Mesenchymal stem cell (in vitro differentiated cells and primary cell): ENCODE data around the gene DPP6.

ENCODE experiments used
- DNase-seq: peaks from one replicate; pipeline ENCODE4 v3.0.0-alpha.2; 2013
- H2AFZ ChIP-seq: one replicate; pipeline ENCODE4 v1.6.1; 2013; ENCODE audit warnings: low read depth, mild to moderate bottlenecking, control low read depth, inconsistent platforms, low read length, moderate library complexity
- H2AK5ac ChIP-seq: 2 replicates; pipeline ENCODE4 v1.6.1; 2013; ENCODE audit warnings: low read length, moderate library complexity, mild to moderate bottlenecking, inconsistent platforms; ENCODE audit not compliant: severe bottlenecking
- H2BK120ac ChIP-seq: one replicate; pipeline ENCODE4 v1.6.1; 2013; ENCODE audit warnings: low read depth, mild to moderate bottlenecking, inconsistent platforms, low read length, moderate library complexity
- H2BK12ac ChIP-seq, 2 experiments: one replicate each; pipeline ENCODE4 v1.6.1; 2013; ENCODE audit warnings: inconsistent platforms in 2 of 2, low read length in 2 of 2, mild to moderate bottlenecking in 2 of 2, moderate library complexity in 2 of 2, control low read depth in 1 of 2
- H2BK15ac ChIP-seq: one replicate; pipeline ENCODE4 v1.6.1; 2013; ENCODE audit warnings: mild to moderate bottlenecking, low read depth, inconsistent platforms; ENCODE audit not compliant: poor library complexity, severe bottlenecking
- H2BK5ac ChIP-seq: 2 replicates; pipeline ENCODE4 v1.6.1; 2013; ENCODE audit warnings: low read depth, mild to moderate bottlenecking, low read length, control low read depth, inconsistent platforms; ENCODE audit not compliant: poor library complexity, severe bottlenecking
- H3K14ac ChIP-seq, 2 experiments: one replicate each; pipeline ENCODE4 v1.6.1; 2013; ENCODE audit warnings: inconsistent platforms in 2 of 2, low read length in 2 of 2, control low read depth in 1 of 2, mild to moderate bottlenecking in 1 of 2, moderate library complexity in 1 of 2
- H3K18ac ChIP-seq, 2 experiments: one replicate each; pipeline ENCODE4 v1.6.1; 2013; ENCODE audit warnings: inconsistent platforms in 2 of 2, low read length in 2 of 2, control low read depth in 1 of 2, low read depth in 1 of 2, mild to moderate bottlenecking in 1 of 2
- H3K23ac ChIP-seq, 2 experiments: one replicate each; pipeline ENCODE4 v1.6.1; 2013; ENCODE audit warnings: inconsistent platforms in 2 of 2, low read length in 2 of 2, mild to moderate bottlenecking in 2 of 2, moderate library complexity in 2 of 2, control low read depth in 1 of 2
- H3K27ac ChIP-seq: 2 replicates; pipeline ENCODE4 v1.5.1; 2013; ENCODE audit warnings: mild to moderate bottlenecking, moderate library complexity, low read length, control low read depth, inconsistent platforms; ENCODE audit not compliant: poor library complexity, severe bottlenecking
- H3K27me3 ChIP-seq, 2 experiments: 2 replicates each; pipeline versions ENCODE4 v1.6.1 to v1.7.0; 2013; ENCODE audit warnings: low read length in 2 of 2, mild to moderate bottlenecking in 2 of 2, moderate library complexity in 2 of 2, control low read depth in 1 of 2, inconsistent platforms in 1 of 2; ENCODE audit not compliant: control insufficient read depth in 1 of 2, insufficient read depth in 1 of 2
- H3K36me3 ChIP-seq, 2 experiments: 2 replicates each; pipeline versions ENCODE4 v1.6.1 to v1.7.0; 2013; ENCODE audit warnings: low read length in 2 of 2, control low read depth in 1 of 2, inconsistent platforms in 1 of 2, low read depth in 1 of 2, mild to moderate bottlenecking in 1 of 2; ENCODE audit not compliant: insufficient read depth in 2 of 2, control insufficient read depth in 1 of 2
- H3K4ac ChIP-seq, 2 experiments: one replicate each; pipeline ENCODE4 v1.6.1; 2013; ENCODE audit warnings: inconsistent platforms in 2 of 2, low read length in 2 of 2, mild to moderate bottlenecking in 2 of 2, moderate library complexity in 2 of 2, control low read depth in 1 of 2, low read depth in 1 of 2
- H3K4me1 ChIP-seq: 2 replicates; pipeline ENCODE4 v1.6.1; 2013; ENCODE audit warnings: low read depth, low read length, control low read depth; ENCODE audit not compliant: control insufficient read depth, insufficient read depth
- H3K4me2 ChIP-seq: 2 replicates; pipeline ENCODE4 v1.6.1; 2013; ENCODE audit warnings: low read length, mild to moderate bottlenecking, inconsistent platforms; ENCODE audit not compliant: poor library complexity, severe bottlenecking
- H3K4me3 ChIP-seq, 2 experiments: 2 replicates each; pipeline versions ENCODE4 v1.5.1 to v1.7.0; 2013; ENCODE audit warnings: low read length in 2 of 2, mild to moderate bottlenecking in 2 of 2, control low read depth in 1 of 2, low read depth in 1 of 2; ENCODE audit not compliant: insufficient read depth in 1 of 2
- H3K79me1 ChIP-seq: replicated peaks from 2 replicates; pipeline ENCODE4 v1.6.1; 2013; ENCODE audit warnings: mild to moderate bottlenecking, control low read depth, low read length, inconsistent platforms; ENCODE audit not compliant: poor library complexity, severe bottlenecking
- H3K9ac ChIP-seq: 2 replicates; pipeline ENCODE4 v1.7.0; 2013; ENCODE audit warnings: mild to moderate bottlenecking, low read length, moderate library complexity
- H3K9me3 ChIP-seq: 2 replicates; pipeline ENCODE4 v1.7.0; 2013; ENCODE audit warnings: mild to moderate bottlenecking, low read length; ENCODE audit not compliant: control insufficient read depth
- H4K8ac ChIP-seq: one replicate; pipeline ENCODE4 v1.6.1; 2013; ENCODE audit warnings: inconsistent platforms, mild to moderate bottlenecking, low read length, moderate library complexity
- H4K91ac ChIP-seq: one replicate; pipeline ENCODE4 v1.6.1; 2013; ENCODE audit warnings: mild to moderate bottlenecking, low read length, inconsistent platforms
- WGBS: methylation state at CpG from one replicate; pipeline ENCODE4 v1.1.7; 2013; ENCODE audit warnings: mixed read lengths; 5-methylcytosine and 5-hydroxymethylcytosine counted together

Gene DPP6

DNA sequence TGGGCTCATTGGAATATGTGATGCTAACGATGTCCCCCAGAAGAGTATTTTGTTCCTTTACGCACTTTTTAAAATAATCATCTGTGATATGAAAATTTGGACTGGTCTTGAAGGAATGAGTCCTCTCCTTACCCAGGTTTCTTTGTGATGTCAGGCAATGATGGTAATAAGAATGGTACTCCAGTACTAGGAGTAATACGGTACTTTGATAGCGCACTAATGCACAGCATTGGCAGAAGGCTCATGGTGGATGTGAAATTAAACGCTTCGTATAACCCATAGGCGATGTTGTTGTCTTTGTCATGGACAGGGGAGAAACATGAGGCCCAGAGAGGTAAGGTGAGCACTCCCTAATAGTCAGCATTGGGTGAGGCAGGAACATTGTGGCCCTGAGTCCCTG lies 125.4 kb downstream of the DPP6 start:
- no peak overlapping the region for H2AK5ac ChIP-seq
- H3K4me3 ChIP-seq = no peak overlapping the region
- no peak overlapping the region for H3K4ac ChIP-seq
- H3K4me1 ChIP-seq = no peaks in the 10 kb centered on the region
- WGBS = 94% methylated on average over 7 of the region's 7 CpGs
- no peak for DNase-seq
- H3K27ac ChIP-seq = no peak overlapping the region
- no peak overlapping the region for H4K91ac ChIP-seq
- no peak overlapping the region for H3K23ac ChIP-seq
- no peak overlapping the region for H4K8ac ChIP-seq
- H3K9ac ChIP-seq = no peak overlapping the region
- H3K14ac ChIP-seq = no peak overlapping the region
- H3K27me3 ChIP-seq = no peaks in the 10 kb centered on the region
- no peak overlapping the region for H2BK5ac ChIP-seq
- H3K36me3 ChIP-seq = no peaks in the 10 kb centered on the region
- H3K9me3 ChIP-seq = peaks cover 7% of the 10 kb centered on the region
- no peak overlapping the region for H2AFZ ChIP-seq
- no peak overlapping the region for H3K18ac ChIP-seq
- H3K4me2 ChIP-seq = no peak overlapping the region
- H2BK120ac ChIP-seq = no peak overlapping the region
- H2BK12ac ChIP-seq = no peak overlapping the region
- no peaks in the 10 kb centered on the region for H3K79me1 ChIP-seq
- H2BK15ac ChIP-seq = no peak overlapping the region

DNA sequence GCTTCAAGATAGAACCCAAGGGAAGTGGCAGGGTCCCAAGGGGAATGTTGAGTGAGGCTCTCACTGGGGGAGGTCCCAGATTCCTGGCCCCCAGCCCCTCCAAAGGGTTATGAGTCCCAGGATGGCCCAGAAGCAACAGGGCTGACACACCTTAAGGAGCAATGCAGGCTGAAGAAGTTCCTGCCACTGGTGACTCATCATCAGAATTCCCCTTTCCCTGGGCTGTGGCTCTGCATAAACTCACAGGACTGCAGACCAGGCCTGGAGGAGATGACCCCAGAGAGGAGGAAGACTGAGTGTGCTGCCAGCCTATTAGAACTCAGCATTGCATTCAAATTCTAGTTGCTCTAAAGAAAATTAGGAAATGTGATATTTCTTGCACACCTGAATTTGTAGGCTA lies 126.7 kb downstream of the DPP6 start:
- Histone ChIP-seq H3K36me3 (no peaks in the 10 kb centered on the region), H3K27me3 (no peaks in the 10 kb centered on the region), H3K14ac (no peak overlapping the region), H3K18ac (no peak overlapping the region), H3K9me3 (peaks cover 7% of the 10 kb centered on the region), H3K27ac (no peak overlapping the region), H3K23ac (no peak overlapping the region), H2BK12ac (no peak overlapping the region), H4K8ac (no peak overlapping the region), H3K4me3 (no peak overlapping the region), H3K79me1 (no peaks in the 10 kb centered on the region), H3K4me2 (no peak overlapping the region), H2BK120ac (no peak overlapping the region), H3K9ac (no peak overlapping the region), H3K4me1 (no peaks in the 10 kb centered on the region), H2BK5ac (no peak overlapping the region), H4K91ac (no peak overlapping the region), H2AK5ac (no peak overlapping the region), H2AFZ (no peak overlapping the region), H3K4ac (no peak overlapping the region), H2BK15ac (no peak overlapping the region)
- DNase-seq = no peak

DNA sequence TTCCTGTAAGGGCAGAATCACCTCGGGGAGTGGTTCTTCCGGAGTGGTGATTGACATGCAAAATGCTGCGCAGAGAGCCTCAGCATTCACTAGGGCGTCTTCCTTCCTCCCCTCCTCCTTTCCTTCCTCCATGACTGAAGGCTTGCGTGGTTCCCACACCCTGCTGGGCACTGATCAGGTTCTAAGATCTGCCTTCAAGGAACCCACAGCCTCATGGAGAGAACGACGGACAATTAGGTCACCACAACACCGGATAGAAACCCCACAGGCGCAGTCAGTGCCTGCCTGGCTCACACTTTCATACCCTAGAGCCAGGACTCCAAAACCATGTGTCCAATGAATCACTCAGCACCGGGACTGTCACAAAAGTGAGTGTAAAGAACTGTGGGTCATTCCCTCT lies 131.3 kb downstream of the DPP6 start:
- Histone ChIP-seq H3K23ac (no peak overlapping the region), H2BK12ac (no peak overlapping the region), H3K27me3 (no peaks in the 10 kb centered on the region), H4K8ac (no peak overlapping the region), H3K36me3 (no peaks in the 10 kb centered on the region), H2BK15ac (no peak overlapping the region), H3K4ac (no peak overlapping the region), H3K4me2 (no peak overlapping the region), H2AK5ac (no peak overlapping the region), H4K91ac (no peak overlapping the region), H2BK120ac (no peak overlapping the region), H3K18ac (no peak overlapping the region), H3K9me3 (no peaks in the 10 kb centered on the region), H2BK5ac (no peak overlapping the region), H3K9ac (no peak overlapping the region), H3K4me3 (no peak overlapping the region), H2AFZ (no peak overlapping the region), H3K27ac (no peak overlapping the region), H3K14ac (no peak overlapping the region), H3K79me1 (no peaks in the 10 kb centered on the region), H3K4me1 (no peaks in the 10 kb centered on the region)
- 28% methylated on average over 10 of the region's 10 CpGs for WGBS
- DNase-seq = no peak

DNA sequence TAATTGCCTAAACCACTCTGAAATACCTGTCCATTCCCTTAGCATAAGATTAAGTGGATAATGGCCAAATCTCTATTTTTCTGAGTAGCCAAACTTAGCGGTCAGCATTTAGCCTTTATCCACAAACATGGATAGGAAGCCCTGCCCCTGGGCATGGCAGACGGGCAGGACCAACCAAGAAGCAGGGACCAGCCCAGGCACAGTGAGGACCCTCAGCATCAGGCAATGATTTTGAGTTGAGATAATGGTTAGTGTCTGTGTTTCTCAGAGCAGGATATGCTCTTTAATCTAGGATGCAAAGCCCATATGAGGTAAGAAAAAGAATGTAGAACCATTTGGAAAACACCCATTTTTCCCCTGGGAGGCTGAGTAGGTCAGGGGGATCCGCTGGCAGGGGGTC lies 131.7 kb downstream of the DPP6 start:
- Histone ChIP-seq H2BK15ac (no peak overlapping the region), H2AK5ac (no peak overlapping the region), H3K4me3 (no peak overlapping the region), H3K27me3 (no peaks in the 10 kb centered on the region), H2BK120ac (no peak overlapping the region), H3K18ac (no peak overlapping the region), H2BK5ac (no peak overlapping the region), H3K36me3 (no peaks in the 10 kb centered on the region), H3K9ac (no peak overlapping the region), H3K4ac (no peak overlapping the region), H3K79me1 (no peaks in the 10 kb centered on the region), H3K9me3 (peaks cover 4% of the 10 kb centered on the region), H4K91ac (no peak overlapping the region), H3K4me2 (no peak overlapping the region), H3K23ac (no peak overlapping the region), H2AFZ (no peak overlapping the region), H3K27ac (no peak overlapping the region), H3K4me1 (no peaks in the 10 kb centered on the region), H3K14ac (no peak overlapping the region), H2BK12ac (no peak overlapping the region), H4K8ac (no peak overlapping the region)
- 56% methylated on average over 3 of the region's 3 CpGs for WGBS
- DNase-seq = no peak
